Measurements from ENCODE around the gene AFF1.

The AFF1 gene

DNA sequence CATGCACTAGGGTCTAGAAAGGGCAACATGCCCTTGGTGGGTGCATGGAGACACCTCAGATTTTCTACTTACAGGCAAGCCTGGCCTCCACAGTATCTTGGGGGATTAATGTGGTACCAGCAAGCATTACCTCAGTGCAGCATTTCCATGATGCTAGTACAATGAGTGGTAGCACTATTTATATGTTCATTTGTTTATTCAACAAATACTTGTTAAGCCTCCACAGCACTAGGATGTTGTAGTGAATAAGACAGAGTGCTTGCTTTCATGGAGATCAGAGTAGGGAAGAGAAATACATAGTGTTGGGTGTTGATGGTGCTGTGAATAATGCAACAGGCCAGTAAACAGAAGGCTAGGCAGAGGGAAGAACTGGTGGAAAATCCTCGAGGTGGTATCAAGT is 152.2 kb downstream of the AFF1 start:
- no peak for DNase-seq

DNA sequence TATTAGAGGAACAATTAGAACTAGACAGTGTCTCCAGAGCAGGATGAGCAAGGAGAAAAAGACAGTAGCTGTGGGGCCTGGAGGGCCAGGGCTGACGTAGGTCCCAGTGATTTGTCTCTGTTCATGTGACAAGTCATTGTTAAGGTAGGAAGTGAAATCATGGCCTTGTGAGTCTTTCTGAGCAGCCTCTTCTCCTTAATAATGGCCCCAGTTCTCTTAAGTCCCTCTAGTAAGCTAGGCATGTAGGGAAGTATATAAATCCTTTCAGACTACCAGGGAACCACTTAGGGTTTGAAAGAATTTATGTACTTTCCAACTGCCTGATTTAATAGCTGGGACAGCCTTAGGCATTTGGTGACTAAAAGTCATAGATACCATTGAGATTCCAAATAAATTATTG is 152.6 kb downstream of the AFF1 start:
- no peak for DNase-seq

DNA sequence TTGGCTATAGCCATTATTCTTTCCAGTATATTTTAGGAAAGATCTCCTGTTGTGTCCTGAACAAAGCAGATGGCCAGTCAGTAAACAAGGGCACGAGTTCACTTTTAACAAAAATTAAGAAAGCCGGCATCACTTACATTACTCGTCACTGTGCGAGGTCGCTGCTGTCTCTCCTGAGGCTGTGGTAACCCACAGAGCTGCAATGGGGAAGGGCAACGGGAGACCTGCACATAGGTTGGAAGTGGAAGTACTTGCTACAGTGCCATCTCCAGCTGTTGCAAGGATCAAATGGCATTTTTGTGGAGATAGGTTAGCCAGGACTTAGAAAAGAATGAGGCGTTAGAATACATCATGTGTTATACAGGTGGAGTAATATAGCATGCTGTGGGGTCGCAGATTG is 153.4 kb downstream of the AFF1 start:
- DNase-seq: no peak

DNA sequence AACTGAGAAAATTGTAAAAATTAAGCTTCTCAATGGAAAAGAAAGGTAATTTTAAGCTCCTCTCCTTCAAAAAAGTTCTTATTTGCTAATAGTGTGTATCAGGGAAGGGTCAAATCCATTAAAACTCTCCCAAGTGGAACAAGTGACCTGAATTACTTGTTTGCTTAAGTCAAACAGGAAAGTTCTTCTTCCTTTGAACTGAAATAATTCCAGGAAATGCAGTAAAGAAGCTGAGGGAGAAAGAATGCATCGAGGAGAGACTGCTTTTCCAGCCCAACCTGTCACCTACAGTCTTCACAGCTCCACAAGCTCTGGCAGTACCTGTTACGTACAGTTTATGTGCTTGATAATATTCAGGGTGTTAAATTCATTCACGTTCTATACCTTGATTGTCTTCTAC is 154.6 kb downstream of the AFF1 start:
- DNase-seq: no peak

DNA sequence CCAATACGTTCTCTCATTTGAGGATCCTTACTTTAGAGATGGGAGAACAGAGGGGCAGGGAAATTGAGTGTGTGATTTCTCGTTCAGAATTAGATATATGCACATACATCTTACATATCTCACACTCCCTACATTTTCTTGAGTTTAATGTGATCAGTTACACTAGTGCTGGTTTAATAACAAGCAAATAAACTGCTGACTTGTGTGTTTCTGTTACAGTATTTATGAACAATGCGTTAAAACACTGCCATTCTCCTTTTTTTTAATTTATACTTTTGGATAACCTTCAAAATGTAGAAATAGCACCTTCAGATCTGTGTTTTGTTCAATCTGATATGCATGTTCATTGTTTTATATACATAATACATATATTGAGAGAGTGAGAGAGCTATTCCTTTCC is 155.5 kb downstream of the AFF1 start:
- DNase-seq: no peak

DNA sequence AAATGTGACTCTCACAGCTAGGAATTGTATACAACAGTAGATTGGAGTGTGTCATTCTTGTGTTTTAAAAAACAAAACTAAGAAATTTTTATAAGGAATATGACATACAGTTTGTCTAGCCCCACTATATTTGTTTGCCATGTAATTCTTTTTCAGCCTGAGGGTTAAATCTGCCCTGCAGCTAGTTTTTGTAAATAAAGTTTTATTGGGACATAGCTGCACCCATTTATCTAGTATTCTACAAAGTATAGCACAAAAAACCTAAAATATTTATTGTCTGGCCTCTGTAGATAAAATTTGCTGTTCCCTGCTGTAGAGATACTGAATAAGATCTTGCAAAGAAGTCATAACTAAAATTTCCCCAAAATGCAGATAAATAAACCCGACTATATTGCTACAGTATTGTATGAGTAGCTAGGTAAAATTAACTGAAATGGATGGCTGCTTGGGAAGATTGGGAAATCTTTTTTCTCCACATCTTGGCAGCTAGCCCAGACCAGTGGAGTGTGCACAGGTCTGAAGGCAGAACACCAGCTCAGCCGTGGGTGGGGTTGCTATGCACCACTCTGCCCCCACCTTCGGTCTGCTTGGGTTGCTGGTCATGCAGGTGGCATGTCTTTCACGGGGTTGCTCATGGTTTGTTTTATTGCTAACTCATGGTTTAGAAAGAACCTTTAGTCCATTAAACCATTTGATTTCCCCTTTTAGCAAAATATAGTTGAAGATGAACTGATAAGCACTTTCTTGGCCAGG is 157.8 kb downstream of the AFF1 start:
- DNase-seq: no peak

DNA sequence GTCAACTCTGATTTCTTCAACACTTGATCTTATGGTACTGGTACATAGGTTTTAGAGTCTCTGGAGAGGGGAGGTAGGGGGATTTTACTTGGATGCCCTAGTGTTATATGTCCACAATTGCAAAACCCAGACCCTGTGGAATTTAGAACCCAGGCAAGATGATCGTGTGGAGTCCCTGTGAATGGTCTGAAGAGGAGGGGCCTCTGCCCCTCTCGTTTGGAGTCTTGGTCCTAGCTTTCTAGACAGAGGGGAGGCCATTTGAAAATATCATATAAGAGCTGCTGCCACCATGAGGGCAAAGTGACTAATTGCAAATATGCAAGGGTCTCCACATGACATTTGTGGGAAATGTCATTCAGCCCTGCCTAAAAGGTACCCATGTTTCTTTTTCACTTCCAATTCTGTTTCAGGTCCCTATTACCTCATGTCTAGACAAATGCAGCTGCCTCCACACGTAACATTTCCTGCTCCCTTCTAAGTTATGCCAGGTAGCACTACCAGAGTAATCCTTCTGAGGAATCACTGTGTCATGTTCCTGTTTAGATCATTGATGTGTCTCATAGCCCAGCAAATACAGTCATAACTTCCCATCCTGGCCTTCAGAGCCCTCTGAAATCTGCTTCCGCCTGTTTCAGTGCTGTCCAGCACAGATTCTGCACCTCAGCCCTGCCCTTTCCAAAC is 158.8 kb downstream of the AFF1 start:
- no peak for DNase-seq

DNA sequence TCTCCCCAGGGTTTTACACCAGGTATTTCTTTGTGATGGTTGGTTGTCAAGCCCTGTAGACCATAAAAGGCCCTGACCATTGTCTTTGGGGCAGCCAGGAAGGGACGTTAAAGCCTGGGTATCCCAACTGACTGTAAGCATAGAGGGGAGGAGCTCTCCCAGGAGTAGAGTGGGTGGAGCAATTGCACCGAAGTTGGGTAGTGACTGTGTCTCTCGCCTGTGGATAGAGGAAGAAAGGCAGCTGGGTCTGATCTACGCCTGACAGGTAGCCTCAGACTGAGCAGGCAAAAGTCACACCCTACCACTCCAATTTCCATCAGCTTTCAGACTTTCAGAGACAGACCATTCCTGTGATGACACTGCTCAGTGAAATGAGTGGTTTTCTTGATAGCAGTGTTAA is 162.3 kb downstream of the AFF1 start:
- DNase-seq: no peak

DNA sequence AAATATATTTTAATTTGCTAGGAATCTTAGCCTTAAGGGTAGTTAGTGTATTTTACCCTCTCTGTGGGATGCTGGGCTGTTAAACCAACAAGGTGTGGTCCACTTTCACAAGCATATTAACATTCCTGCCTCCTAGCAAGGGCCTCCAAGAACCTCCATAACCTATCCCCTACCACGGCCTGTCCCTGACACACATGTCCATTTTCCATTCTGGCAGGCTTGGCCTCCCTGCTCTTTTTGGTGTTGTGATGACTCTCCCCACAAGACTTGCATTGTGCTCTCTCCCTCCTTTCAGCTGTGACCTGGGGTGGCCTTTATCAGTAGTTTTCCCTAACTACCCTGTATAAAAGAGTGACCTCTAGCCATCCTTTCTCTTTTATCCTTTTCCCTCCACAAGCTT is 165.4 kb downstream of the AFF1 start:
- DNase-seq: no peak

DNA sequence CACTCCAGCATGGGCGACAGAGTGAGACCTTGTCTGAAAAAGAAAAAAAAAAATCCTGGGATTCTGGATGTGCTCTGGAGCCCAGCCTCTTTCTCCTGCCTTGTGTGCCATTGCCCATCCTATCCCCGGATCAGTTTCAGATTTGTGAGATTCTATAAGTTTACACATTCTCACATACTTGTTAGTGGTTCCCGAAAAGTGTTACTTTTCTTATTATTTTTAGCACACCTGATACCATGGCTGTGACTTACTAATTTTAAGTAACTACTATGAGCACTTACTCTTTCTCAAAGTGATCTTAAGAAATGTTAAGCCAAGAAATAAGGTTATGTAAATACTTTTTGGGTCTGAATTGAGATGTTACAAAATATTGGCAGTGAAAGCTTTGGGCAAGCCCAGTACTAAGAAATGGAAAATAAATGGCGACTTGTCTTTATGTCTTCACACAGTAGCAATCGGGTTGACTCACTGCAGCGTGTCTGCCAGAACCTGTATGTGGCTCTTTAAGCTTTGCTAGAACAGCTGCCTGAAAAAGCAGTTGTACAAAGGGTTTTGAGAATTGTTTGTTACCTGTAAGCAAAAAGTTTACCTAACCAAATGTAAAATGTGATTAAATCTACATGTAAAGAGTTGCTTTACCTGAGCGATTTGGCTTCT is 166.9 kb downstream of the AFF1 start:
- no peak for DNase-seq

DNA sequence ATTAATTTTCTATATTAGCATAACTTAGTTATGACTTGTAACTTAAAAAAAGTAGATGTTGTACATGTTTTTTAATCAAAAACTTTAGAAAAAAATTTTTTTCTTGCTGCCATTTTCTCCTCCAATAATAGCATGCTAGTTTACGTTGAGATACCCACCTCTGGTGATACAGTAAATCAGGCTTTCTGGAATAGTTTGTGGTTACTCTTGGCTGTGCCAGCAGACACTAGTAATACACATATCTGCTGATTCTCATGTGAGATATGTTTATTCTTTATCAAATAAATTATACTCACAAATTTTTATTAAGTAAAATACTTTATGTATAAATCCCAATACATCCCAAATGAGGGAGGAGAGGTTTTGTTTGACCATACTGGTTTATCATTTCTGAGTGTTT is 168.3 kb downstream of the AFF1 start:
- DNase-seq: no peak

DNA sequence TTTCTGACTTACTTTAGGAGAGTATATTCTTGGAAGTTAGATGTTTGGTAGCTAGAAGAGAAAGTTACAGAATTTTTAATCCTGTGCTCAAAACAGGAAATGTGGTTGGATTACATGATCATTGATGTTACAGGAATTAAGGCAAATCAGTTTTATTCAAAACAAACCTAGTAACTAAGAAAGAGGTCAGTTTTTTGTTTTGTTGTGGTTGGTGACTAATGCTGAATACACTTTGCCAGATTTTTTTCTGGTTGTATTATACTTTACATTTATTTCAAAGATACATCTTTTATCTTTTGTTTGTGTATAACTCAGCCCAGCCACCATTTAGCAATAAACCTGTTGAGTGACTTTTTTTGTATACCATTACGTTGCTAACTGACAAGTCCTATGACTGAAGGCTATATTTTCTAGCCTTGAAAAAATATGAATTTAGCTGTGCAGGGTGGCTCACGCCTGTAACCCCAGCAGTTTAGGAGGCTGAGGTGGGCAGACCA is 168.9 kb downstream of the AFF1 start:
- no peak for DNase-seq

DNA sequence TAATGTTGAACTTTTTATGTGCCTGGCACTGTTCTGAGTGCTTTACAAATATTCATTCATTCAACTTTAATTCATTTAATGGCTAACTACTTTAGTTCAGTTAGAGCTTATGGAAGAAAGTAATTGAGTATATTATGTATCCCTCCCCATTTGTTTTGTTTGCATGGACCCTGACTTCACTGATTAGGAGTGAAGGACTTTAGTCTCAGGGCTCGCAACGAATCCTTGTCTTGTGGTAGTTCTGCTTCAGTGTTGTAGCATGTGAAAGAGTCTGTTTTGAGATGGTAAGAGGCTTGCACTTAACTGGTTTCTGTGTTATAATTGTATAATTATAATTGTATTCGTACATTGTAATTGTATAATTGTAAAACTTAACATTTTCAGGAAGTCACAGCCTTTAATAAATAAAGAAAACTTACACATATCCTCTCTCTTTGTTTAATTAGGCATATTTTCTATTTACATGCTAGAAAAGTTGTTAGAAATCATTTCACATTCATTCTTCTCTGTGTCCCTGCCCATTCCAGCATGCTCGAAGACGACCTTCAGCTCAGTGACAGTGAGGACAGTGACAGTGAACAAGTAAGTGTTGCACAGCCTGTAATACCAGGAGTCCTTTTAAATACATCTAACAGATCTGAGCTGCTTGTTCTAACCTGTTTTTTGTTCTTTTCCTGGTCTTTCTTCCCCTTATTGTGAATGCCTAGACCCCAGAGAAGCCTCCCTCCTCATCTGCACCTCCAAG is 170.5 kb downstream of the AFF1 start:
- no peak for DNase-seq

DNA sequence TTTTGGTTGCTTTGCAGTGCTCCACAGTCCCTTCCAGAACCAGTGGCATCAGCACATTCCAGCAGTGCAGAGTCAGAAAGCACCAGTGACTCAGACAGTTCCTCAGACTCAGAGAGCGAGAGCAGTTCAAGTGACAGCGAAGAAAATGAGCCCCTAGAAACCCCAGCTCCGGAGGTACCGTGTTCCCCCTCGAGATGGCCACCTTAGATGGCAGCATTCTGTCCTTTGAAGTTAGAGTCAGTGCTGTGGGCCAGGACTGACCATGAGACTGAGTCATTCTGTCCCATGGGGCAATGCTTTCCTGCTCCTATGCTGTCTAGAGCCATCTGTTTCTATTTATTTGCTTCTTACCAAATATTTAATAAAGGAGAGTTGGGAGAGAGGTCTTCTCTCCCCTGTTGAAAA is 173.3 kb downstream of the AFF1 start:
- DNase-seq: no peak

DNA sequence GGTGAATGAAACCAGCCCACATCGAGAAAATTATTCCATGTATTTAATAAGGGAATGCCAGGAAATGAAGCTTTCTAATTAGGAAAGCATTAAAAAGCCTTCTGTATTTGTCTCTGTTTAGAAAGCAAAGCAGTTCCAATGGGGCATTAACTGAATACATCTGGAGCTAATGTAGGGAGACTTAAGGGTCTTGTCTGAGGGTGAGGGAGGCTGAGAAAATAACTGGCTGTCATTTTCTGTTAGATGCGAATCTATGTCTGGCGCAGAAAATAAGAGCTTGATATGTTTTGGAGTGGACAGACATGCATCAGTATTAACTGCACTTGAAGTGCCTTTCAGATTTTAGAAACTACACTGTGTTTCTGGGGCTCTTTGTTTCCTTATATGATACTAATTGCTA is 174.3 kb downstream of the AFF1 start:
- no peak for DNase-seq

DNA sequence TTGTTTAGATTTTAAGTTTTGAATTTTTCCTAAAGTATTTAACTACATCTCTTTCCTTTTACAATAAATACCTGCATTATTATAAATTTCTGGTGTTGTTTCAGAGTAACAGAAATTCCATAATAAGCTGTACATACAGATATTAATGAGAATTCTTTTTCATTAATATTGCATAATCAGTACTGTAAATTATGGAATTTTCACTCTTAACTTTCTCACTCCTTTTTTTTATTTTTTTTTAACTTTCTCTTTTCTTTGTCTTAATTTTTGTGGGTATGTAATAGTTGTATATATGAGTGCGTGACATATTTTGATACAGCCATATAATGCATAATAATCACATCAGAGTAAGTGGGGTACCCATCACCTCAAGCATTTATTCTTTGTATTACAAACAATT is 175.1 kb downstream of the AFF1 start:
- DNase-seq: no peak

DNA sequence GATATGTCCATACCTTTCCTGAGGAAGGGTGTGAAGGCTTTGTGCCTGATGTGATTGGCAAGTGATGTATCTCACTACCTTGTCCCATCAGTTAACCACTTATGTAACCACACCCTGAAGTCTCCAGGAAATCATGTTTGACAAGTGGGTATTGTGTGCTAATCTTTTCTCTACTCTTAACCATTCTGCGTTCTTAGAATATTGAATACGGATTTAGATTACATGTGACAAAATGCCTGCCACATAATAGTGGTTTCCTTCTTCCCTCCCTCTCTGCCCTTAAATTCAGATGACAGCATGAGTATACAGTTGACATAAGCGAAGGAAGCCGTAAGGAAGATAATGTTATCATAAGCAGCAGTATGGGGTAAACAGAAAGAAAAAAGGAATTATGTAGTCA is 177.3 kb downstream of the AFF1 start:
- no peak for DNase-seq

DNA sequence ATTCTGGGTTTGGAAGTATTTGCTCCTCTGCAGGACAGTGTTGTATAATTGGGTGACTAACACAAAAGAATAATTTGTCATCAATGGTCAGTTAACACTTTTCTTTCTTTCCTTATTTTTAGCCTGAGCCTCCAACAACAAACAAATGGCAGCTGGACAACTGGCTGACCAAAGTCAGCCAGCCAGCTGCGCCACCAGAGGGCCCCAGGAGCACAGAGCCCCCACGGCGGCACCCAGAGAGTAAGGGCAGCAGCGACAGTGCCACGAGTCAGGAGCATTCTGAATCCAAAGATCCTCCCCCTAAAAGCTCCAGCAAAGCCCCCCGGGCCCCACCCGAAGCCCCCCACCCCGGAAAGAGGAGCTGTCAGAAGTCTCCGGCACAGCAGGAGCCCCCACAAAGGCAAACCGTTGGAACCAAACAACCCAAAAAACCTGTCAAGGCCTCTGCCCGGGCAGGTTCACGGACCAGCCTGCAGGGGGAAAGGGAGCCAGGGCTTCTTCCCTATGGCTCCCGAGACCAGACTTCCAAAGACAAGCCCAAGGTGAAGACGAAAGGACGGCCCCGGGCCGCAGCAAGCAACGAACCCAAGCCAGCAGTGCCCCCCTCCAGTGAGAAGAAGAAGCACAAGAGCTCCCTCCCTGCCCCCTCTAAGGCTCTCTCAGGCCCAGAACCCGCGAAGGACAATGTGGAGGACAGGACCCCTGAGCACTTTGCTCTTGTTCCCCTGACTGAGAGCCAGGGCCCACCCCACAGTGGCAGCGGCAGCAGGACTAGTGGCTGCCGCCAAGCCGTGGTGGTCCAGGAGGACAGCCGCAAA is 179.6 kb downstream of the AFF1 start:
- no peak for DNase-seq

DNA sequence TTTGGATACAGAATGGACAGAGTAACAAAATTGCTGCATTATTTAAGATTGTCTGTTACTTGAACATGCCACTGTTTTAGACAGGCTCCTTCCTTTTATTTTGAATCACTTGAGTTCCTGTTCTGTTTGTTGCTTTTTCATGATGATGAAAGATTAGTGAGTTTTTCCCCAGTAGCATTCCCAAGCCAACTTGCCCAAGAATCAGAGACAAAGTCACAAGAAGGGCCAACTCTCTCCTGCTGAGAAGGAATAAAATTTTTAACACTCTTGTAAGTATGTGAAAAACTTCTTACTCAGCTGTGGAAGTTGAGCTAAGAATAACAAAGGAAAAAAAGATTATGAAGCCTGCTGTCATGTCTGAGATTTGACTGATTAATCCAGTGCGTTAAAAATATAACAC is 181.4 kb downstream of the AFF1 start:
- no peak for DNase-seq

DNA sequence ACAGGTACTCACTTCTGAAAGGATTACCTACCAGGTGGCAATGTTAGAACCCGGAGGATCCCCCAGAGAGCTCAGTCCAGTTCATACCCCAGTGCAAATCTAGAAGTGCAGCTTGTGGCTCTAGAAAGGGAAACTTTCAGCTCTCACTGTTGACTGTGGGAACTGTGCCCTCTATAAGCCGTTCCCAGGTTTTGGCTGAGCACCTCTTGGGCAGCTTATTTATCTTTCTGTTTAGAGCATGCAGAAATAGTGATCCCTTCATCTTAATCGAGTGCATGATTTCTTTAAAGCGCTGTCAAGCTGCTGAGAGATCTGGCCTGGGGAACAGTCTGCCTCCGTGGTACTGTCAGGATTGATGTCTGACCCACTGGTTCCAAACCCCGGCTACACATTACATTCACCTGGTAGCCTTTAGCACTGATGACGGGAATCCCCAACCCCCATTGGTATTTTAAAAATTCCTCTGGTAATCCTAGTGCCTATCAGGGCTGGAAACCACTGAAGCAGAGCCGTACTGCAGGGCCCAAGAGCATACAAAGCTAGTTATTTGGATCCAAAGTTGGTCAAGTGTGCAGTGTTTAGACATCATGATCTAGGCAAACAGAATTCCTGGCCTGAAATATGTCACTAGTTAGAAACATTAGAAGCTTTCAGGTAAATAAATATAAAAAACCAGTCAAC is 182.4 kb downstream of the AFF1 start:
- DNase-seq: no peak

DNA sequence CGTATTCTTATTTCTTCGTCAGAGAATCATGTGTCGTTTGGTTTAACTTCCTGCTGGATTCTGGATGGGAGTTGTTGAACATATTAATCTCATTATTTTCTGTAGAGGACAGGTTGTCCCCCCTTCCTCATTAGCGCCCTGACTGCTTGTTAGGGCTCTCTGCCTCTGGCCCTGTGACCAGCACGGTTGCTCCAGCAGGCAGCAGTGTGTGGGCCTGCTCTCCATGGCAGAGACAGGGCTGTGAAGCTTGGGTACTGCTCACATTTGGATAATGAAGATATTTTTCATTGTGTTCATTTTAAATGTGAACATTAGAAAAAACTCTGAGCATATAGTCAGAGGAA is 182.9 kb downstream of the AFF1 start:
- no peak for DNase-seq

DNA sequence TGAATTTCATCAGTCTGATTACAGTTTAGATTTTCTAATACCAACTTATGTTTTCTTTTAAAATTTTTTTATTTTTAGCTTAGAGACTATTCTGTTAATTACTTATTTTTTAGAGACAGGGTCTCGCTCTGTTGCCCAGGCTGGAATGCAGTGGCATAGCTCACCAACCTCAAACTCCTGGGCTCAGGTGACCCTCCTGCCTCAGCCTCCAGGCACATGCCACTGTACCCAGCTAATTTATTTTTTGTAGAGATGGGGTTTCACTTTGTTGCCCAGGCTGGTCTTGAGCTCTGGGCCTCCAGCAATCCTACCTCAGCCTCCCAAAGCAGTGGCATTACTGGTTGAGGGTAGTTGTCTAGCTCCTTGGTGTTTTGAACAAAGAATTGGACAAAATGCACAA is 183.6 kb downstream of the AFF1 start:
- no peak for DNase-seq

Measured in NCI-H774 (cell line).